ENCODE data around the gene HACD1. TPM values are rescaled to one million over a fixed set of nuclear protein-coding genes. Genes with fewer than 3 reads are reported as not detected.

The HACD1 gene
- total RNA-seq, 4 donors from 2014 or later: 2.6 to 48.9 (median 18.4) TPM

GRCh38 chr10:17661510-17661909 lies 44.3 kb upstream of the HACD1 start:
- intact Hi-C loops (cut with DNase I; ENCODE audit: low total_unique reads): no loop called here
- no peaks in the 10 kb centered on the region for H3K36me3 ChIP-seq
- H3K4me3 ChIP-seq: no peak overlapping the region
- no peaks in the 10 kb centered on the region for H3K4me1 ChIP-seq
- no peak overlapping the region for H3K27ac ChIP-seq
- H3K9me3 ChIP-seq: no peaks in the 10 kb centered on the region
- no peaks in the 10 kb centered on the region for H3K27me3 ChIP-seq
- no peak for DNase-seq
- no peak for TF ChIP-seq CTCF (IDR thresholded peaks at IDR 0.05)
- TF ChIP-seq POLR2A (IDR thresholded peaks at IDR 0.05): no peak

GRCh38 chr10:17660921-17661320 lies 43.7 kb upstream of the HACD1 start:
- Histone ChIP-seq H3K36me3 (no peaks in the 10 kb centered on the region), H3K27me3 (no peaks in the 10 kb centered on the region), H3K27ac (no peak overlapping the region), H3K4me3 (no peak overlapping the region), H3K9me3 (no peaks in the 10 kb centered on the region), H3K4me1 (no peaks in the 10 kb centered on the region)
- TF ChIP-seq POLR2A (IDR thresholded peaks at IDR 0.05): no peak
- no peak for TF ChIP-seq CTCF (IDR thresholded peaks at IDR 0.05)
- no peak for DNase-seq
- intact Hi-C loops (cut with DNase I; ENCODE audit: low total_unique reads): no loop called here

GRCh38 chr10:17659365-17659764 lies 42.2 kb upstream of the HACD1 start:
- H3K27me3 ChIP-seq: no peaks in the 10 kb centered on the region
- no peak overlapping the region for H3K4me3 ChIP-seq
- no peak for TF ChIP-seq POLR2A (IDR thresholded peaks at IDR 0.05)
- no peak for TF ChIP-seq CTCF (IDR thresholded peaks at IDR 0.05)
- H3K36me3 ChIP-seq: no peaks in the 10 kb centered on the region
- H3K4me1 ChIP-seq: no peaks in the 10 kb centered on the region
- no peak overlapping the region for H3K27ac ChIP-seq
- DNase-seq: no peak
- intact Hi-C loops (cut with DNase I; ENCODE audit: low total_unique reads): no loop called here
- no peaks in the 10 kb centered on the region for H3K9me3 ChIP-seq

- no peak overlapping the region for H3K27ac ChIP-seq
- H3K9me3 ChIP-seq: no peaks in the 10 kb centered on the region
- no peaks in the 10 kb centered on the region for H3K4me1 ChIP-seq
- H3K4me3 ChIP-seq: no peak overlapping the region
- H3K27me3 ChIP-seq: no peaks in the 10 kb centered on the region
- no peak for DNase-seq
- TF ChIP-seq CTCF (IDR thresholded peaks at IDR 0.05) (no peak), POLR2A (IDR thresholded peaks at IDR 0.05) (no peak)
- intact Hi-C loops (cut with DNase I; ENCODE audit: low total_unique reads): no loop called here
- no peaks in the 10 kb centered on the region for H3K36me3 ChIP-seq
Measured at GRCh38 chr10:17657103-17657500, 39.9 kb upstream of the HACD1 start.

- Histone ChIP-seq H3K4me1 (no peaks in the 10 kb centered on the region), H3K4me3 (no peak overlapping the region), H3K27ac (no peak overlapping the region), H3K9me3 (no peaks in the 10 kb centered on the region), H3K36me3 (no peaks in the 10 kb centered on the region), H3K27me3 (no peaks in the 10 kb centered on the region)
- TF ChIP-seq POLR2A (IDR thresholded peaks at IDR 0.05) (no peak), CTCF (IDR thresholded peaks at IDR 0.05) (no peak)
- no peak for DNase-seq
- intact Hi-C loops (cut with DNase I; ENCODE audit: low total_unique reads): no loop called here
Measured at GRCh38 chr10:17655567-17656146, 38.5 kb upstream of the HACD1 start.

Measured in uterus (tissue), 4 donors.